Activated gamma-delta T cell treated with anti-CD3 and anti-CD28 coated beads, Interleukin-2, amount 50 U/mL, for 16 hours (primary cell): ENCODE results near the gene WASHC3.
"Not testable (repeated sequence)": the region's sequence is repeated elsewhere in the genome, so short reads cannot be mapped to it uniquely, and the experiment has no call there.

Experiments
- DNase-seq: peaks from one replicate; pipeline ENCODE4 v3.0.0-alpha.2; 2020; ENCODE audit warnings: low read depth

Gene WASHC3

DNA sequence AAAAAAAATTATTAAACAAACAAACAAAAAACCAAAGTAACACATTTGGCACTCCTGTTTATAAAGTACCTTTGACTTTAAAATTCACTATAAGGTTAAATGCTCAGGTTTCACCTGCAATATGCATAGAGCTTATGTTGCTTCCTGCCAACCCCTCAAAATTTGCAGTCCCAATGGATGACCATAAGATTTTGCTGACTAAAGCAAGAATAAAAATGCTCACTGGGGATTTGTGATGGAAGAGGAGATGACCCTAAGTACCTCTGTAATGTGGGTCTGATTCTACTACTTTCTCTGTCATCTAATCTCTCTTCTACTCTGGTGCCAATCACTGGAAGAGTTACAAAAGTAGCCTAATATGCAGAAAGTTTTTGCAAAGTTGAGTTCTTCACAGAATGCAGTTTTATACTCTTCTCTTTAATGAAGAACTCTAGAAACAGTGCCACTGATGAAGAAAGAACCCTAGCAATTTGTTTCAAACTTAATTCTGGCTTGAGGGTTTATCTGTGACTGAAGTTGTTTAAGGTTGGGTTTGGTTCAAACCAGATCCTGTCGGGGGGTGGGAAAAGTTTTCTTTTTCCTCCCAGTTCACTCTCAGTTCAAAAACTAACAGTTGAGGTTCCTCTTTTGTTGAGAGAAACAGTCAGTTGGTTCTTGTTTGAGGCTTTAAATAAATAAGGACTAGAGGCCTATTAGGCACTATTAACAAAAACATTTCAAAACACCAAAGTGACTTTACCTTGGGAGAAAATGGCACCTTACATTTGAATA, 10.9 kb downstream of the WASHC3 start:
- no peak for DNase-seq

DNA sequence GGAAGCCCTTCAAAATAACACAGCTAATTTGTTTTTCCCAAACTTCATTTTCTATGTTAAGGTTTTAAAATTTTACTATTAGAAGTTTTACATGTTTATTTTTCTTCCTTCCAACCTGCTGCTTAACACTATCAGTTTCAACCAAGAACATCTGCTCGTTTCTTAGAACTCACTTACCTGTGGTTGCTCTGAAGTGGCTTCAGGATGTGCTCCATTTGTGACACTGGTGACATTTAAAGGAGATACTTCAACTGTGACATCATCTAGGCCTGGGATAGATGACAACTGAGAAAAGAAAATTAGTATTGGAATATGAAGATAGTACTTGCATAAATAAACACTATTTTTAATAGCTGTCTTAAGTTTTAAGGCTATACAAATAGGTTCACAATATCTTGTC, 17.9 kb downstream of the WASHC3 start:
- no peak for DNase-seq

DNA sequence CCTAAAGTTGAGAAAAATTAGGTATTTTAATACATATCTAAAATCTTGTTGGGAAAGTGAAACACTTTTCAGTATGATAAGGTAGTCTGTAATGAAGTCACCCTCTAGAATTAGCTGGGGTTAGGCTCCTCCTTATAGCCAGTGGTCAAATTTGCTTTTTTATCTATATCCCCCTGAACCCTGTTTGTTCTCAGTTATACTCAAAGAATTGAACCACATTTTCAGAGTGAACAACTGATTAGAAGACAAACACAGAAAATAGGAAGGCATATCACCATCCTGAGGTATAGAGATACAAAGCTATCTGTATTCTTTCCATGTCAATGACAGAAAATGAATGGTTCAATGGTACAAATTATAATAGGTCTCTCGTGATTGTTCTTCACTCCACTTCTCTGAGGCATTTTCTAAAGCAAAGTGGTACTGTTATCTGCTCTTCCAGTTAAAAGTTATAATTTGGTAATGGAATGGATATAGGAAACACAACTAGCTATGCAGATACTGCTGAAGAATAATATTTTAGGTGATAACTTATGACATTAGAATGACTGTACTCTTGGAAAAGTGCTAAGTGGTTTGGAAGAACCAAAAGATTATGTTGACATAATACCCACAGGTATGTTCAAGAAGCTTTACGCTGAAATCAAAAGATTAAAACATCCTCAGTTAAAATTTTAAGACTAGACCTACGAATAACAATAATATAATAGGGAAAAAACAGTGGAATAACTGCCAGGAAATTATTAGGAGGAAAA, 27.6 kb downstream of the WASHC3 start:
- DNase-seq, result no peak

DNA sequence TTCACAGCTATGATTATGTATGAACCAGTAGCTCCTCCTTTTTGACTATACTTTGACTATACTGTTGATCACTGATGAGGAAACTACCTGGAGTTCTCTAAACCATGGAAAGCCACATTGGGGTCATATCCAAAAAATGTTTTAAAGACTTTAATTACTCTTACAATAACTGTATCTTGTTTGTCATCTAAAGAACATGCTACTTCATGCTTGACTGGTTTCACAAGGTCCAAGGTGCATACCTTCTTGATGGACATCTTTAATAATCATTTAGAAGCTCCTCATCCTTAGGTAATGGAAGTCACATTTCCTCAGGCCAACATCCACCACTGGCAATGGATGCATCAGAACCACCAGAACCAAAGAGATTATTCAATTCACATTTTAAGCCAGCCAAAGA, 29.9 kb downstream of the WASHC3 start:
- DNase-seq, result no peak

DNA sequence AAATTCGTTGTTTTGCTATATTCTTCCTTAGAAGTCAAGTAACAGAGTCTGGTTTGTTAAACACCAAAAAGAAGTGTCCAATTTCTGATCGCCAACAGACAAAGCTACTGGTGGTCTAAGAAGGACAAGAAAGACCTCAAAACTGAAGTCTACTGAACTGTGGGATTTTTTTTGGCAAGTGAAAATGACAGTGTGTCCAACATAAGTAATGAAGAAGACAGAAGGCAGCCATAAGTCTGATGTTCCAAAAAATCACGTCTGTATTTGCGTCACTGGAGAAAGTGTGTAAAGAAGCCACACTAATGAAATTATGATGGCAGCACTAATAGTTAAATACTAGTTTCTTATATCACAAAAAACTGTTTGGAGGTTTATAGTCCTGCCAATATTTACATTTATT, 32.6 kb downstream of the WASHC3 start:
- no peak for DNase-seq

DNA sequence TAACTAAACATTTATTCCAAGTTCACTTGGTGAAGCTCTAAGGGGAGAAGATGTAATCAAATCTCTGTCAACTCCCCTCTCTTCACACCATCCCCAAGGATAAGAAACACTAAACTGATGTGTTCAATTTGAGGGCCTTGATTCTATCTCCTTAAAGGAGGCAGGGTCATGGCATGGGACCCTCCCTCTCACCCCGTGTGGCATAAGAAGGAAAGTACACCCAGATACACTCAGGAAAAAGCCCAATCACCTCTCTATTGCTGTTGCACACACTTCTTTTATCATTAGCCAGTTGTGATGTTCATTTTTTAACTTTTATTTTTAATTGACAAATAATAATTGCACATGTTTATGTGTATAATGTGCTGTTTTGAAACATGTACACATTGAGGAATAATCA, 35.1 kb downstream of the WASHC3 start:
- no peak for DNase-seq

DNA sequence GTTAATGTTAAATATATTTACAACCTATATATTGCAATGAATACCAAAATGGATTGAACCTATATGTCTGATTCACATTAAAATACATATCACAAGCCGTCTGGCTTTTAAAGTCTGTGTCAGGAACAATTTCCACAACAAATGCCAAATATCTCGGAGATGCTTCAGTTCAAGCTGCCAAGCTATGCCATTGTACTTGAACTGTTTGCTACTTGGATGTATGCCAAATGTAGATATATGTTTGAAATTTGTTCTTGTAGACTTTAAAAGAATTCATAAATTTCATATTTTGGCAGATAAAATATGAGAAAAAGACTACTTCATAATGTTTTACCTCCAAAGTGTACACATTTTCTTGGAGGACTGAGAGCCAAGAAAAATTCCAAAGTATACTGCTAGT, 37.0 kb downstream of the WASHC3 start:
- DNase-seq, result no peak

DNA sequence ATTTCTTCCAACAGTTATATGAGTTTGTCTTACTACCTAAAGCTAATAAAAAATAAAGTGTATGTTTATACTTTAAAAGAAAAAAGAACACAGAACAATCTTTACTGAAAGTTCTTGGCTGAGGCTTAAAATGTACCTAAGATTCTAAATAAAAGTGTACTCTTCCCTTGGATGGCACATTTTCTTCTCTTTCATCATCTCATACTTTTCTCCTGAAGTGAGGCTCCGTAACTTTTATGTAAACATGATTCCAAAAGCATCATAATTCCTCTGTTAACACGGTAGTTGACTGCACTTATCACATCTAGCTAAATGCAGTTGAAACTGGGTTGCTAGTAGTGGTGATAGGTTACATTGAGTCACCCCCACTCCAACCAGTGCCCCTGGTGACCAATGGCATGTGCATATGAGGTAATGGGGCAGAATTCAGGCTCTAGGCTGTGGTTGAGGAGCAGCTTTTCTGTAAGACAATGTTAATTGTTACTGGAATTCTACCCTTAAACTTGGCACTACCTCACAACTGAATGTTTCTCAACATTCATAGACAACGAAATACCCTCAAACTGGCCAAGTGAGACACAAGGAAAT, 38.4 kb downstream of the WASHC3 start:
- no peak for DNase-seq

DNA sequence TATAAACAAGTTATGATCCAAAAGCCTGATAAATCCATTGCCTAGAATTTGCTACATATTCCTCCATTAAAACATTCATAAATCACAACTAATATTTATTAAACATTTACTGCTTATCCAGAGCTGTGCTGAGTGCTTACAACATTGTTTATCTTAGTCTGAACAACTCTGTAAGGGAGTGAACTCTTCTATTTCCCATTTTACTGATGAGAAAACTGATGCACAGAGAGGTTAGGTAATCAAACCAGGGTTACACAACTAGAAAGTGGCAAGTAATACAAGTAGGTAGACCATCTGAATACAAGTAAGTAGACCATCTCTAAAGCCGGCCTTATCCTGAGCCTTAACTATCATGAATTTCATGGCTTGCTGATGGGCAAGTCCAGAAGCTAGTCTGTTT, 39.5 kb downstream of the WASHC3 start:
- no peak for DNase-seq

DNA sequence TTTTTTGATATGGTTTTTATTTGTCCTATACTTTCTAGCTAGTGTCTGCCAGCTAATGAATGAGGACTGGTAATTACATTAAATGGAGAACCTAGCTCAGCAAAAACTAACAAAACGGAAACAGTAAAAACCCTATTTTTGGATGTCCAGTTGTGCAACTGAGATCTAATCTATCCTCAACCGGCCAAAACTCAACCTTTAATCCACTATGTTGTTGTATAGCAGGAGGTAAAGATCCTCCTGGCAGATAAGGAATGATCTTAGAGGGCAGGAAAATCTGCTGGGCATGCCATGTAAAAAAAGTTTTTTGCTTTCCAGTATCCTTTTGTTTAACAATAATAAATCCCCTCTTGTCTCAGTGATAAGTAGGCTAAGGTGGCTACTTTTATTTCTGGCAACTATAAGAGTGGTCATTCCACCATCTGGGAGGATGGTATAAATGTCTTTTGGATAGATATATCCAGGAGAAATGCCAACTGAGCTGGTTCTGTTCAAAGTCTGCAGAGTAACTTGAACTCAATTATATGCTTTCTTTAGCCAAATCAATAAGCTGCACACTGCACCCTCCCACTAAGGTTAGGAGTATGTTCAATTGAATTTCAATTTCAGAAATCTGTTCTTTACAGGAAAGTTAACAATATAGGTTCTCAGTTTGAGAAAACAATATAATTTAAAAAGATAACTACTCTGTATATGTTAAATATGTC, 40.1 kb downstream of the WASHC3 start:
- DNase-seq, result no peak

DNA sequence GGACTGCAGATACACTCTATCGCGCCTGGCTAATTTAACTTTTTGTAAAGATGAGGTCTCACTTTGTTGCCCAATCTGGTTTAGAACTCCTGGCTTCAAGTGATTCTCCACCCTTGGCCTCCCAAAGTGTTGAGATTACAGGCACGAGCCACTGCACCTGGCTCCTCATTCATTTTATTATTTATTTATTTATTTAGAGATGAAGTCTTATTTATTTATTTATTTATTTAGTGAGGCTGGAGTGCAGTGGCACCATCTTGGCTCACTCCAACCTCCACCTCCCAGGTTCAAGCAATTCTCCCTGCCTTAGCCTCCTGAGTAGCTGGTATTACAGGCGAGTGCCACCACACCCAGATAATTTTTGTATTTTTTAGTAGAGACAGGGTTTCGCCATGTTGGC, 43.2 kb downstream of the WASHC3 start:
- not testable (repeated sequence) for DNase-seq

DNA sequence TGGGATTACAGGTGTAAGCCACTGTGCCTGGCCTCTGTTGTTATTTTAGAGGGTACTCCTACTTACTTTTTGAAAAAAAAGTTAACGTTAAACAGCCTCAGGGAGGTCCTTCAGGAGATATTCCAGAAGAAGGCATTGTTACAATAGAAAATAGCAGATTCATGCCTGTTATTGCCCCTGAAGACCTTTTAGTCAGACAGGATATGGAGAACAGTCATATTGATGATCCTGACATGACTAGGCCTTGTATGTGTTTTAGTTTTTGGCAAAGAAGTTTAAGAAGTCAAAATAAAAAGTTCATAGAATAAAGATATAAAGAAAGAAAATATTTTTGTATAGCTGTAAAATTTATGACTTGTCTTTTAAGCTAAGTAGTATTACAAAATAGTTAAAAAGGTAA, 45.3 kb downstream of the WASHC3 start:
- no peak for DNase-seq

DNA sequence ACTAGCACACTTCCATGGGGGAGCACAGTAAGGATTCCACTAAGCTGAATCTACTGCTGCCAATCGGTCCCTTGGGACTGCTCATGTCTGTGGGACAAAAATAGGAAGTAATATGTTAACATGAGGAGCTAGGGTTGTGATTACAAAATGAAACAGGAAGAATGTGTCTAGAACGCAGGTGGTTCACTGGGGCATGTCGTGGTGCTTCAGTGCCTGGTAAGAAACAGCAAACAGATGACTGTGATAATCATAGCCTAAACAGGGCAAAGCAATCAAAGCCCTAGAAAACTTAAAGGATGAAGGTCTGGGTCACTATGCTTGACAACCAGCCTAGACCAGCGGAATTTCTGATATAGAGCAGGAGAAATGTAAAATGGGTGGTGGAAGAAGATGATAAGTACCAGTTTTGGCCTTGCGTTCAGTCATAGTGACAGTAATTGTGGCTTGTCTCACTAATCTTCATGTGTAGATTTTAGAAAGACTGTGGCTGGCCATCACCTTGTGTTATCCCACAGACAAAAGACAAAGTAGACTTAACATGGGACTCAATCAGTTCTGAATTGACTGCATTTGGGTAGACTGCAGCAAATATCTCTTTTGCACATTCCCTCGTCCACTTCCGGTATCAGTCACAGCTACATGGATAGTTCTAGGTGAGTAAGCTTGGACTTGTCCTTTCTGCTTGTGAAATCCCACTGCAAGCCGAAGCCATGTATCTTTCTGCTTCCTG, 51.4 kb downstream of the WASHC3 start:
- no peak for DNase-seq

DNA sequence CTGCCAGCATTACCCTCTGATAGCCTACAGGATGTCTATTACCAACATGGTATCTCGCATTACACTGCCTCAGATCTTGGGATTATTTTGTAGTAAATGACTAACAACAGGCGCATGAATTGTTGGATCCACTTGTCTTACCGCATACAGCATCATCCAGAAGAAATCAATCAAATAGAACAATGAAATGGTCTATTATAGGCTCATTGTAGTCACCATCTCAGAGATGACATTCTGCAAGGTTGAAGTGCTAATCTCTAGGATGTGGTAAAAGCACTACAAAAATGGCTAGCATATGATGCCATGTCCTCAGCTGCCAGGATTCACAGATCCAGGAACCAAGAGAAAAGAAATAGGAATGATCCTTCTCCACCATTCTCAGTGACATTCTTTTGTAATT, 52.0 kb downstream of the WASHC3 start:
- no peak for DNase-seq

DNA sequence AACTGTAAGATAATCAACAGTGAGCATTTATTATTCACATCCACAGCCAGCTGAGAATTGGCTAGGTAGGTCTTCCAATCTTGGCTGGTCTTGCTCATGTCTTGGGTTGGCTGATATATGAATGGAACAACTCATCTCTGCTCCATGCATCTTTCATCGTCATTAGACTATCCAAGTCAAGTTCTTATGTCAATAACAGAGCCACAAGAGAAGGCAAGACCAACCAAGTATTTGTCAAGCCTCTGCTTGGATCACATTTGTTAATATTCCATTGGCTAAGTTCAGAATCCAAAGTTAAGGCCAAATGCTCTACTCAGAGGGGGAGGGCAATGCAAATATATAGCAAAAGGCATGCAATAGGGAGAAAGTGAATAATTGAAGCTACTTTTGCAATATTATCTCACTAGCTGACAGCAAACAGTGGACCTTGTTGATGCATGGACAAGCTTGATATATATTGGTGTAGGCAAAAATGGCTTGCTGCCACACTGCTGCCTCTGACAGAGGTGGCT, 53.1 kb downstream of the WASHC3 start:
- no peak for DNase-seq

DNA sequence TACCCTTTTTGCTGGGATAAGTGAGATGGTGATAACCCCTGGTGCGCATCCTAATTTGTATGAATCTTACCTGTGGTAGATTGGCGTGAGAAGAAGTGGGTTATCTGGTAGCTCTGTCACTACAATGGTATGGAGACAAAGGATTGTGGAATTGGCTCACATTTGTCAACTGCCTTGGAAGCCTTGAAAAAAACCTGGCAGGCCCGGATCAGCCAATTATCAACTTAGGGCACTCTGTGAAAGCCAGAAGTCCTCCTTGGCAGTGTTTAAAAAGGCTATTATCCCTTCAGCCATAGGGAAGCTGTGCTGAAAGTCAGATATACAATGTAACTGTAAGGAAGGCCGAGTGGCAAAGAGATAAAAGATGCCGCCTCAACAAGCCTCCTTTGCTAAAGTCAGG, 56.5 kb downstream of the WASHC3 start:
- no peak for DNase-seq

DNA sequence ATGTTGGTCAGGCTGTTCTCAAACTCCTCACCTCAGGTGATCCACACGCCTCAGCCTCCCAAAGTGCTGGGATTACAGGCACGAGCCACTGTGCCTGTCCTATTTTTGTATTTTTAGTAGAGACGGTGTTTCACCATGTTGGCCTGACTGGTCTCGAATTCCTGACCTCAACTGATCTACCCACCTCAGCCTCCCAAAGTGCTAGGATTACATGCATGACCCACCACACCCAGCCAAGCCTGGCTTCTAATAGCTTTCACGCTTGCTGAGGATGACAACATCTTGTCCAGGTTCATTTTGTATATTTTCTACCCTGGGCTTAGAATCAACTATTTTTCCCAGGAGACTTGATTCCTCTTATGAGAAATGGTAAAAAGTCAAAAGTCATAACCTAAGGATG, 64.7 kb downstream of the WASHC3 start:
- no peak for DNase-seq

DNA sequence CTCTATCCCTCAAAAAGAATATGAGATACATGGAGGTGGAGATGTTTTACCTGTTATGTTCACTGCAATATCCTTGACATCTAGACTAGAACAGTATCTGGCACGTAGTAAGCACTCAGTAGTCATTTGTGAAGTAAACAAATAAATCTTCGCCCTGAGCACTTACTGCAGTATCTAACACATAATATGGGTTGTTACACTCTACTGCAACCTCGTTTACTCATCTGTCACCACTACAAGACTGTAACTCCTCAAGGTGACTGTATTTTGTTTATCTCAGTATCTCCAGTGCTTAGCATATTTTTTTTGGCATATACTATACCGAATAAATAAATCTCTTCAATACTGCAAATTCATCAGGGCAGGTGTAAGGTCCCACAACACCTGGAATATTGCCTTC, 66.1 kb downstream of the WASHC3 start:
- DNase-seq, result no peak

DNA sequence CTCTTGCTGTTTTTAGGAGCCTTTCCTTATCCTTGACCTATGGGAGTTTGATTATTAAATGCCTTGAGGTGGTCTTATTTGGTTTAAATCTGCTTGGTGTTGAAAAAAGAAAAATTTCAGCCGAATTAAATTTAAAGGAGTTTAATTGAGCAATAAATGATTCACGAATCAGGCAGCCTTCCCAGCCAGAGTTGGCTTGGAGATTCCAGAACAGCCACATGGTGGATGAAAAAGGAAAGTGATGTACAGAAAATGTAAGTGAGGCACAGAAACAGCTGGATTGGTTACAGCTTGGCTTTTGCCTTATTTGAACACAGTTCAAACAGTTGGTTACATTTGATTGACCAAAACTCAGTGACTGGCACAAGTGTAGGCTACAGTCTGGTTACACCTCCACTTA, 69.7 kb downstream of the WASHC3 start:
- no peak for DNase-seq

DNA sequence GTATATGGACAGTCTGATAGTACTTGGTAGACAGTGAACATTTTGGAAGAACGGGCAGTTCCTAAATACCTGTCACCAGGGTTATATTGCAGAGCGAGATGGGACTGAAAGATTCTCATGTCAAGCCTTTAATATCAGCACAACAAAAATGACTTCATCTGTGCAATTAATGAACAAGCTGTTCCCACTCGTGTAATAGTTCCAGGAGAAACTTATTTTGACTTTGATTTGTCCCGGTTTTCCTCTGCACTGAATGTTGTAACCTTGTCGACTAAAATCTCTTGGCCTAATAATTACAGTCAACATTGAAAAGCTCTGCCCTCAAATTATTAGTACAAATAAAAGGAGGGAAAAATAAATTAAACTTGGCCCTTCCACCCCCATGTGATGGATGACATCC, 79.5 kb downstream of the WASHC3 start:
- no peak for DNase-seq

DNA sequence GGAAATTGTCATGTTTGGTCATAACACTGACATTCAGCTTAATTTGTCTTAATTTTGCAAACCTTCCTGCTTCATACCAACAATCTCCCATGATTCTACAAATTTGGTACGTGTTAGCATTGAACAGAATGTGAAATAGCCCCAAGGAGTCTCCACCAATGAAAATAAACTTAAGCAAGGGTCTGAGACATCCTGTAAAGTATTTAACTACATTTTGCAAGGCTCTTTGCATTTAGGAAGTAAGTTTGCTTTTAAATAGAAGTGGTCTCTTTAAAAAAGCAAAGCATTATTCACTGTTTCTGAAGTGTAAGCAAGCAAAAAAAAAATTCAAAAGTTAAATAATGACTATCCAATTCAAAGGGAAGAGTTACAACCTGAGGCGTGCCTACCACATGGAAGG, 79.9 kb downstream of the WASHC3 start:
- no peak for DNase-seq

DNA sequence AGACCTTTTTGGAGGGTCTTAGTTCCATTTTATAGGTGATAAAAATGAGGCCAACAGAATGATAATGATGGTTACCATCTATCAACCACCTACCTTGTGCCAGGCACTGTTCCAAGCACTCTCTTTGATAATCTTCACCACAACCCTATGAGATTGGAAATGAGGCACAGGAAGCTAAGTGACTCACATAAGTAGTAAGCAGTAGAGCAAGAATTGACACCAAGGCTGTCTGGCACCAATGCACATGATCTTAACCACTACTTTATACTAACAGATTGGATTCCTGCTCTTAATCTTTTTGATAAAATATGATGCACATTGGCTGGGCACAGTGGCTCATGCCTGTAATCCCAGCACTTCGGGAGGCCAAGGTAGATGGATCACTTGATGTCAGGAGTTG, 93.0 kb downstream of the WASHC3 start:
- no peak for DNase-seq
